Glutamatergic neuron (in vitro differentiated cells): ENCODE data around the gene PEX7. TPM values are rescaled to one million over a fixed set of nuclear protein-coding genes. Genes with fewer than 3 reads are reported as not detected.
"Not testable (repeated sequence)": the region's sequence is repeated elsewhere in the genome, so short reads cannot be mapped to it uniquely, and the experiment has no call there.

Source experiments
- DNase-seq: peaks from one replicate; pipeline ENCODE4 v3.0.0; 2022
- H3K27ac Mint-ChIP-seq: one replicate; pipeline ENCODE4 v1.8.0; 2020; ENCODE audit warnings: mild to moderate bottlenecking, mixed read lengths, inconsistent platforms; ENCODE audit not compliant: unreplicated experiment
- H3K27me3 Mint-ChIP-seq: one replicate; pipeline ENCODE4 v1.8.0; 2020; ENCODE audit warnings: mild to moderate bottlenecking, moderate library complexity, mixed read lengths, inconsistent platforms; ENCODE audit not compliant: unreplicated experiment
- H3K36me3 Mint-ChIP-seq: one replicate; pipeline ENCODE4 v1.8.0; 2020; ENCODE audit warnings: mild to moderate bottlenecking, mixed read lengths, inconsistent platforms; ENCODE audit not compliant: unreplicated experiment
- H3K4me1 Mint-ChIP-seq: one replicate; pipeline ENCODE4 v1.8.0; 2020; ENCODE audit warnings: mild to moderate bottlenecking, low read depth, mixed read lengths, inconsistent platforms; ENCODE audit not compliant: unreplicated experiment
- H3K4me3 Mint-ChIP-seq: one replicate; pipeline ENCODE4 v1.8.0; 2020; ENCODE audit warnings: mild to moderate bottlenecking, mixed read lengths, inconsistent platforms; ENCODE audit not compliant: unreplicated experiment
- H3K9me3 Mint-ChIP-seq: one replicate; pipeline ENCODE4 v1.8.0; 2020; ENCODE audit warnings: mild to moderate bottlenecking, moderate library complexity, mixed read lengths, inconsistent platforms; ENCODE audit not compliant: unreplicated experiment
- total RNA-seq: library from RNA; stranded (reverse); fragmentation: NEBNext Ultra II Directional; extraction: Animal tissue kit (Norgen Biotek cat#: 25700); gene quantifications from one replicate; pipeline ENCODE4 v1.2.1, GENCODE V29; 2021; ENCODE audit not compliant: unreplicated experiment
- TF ChIP-seq, protein P1 (sequence below): fragments of 200-600 bp; sonication (generic); IDR thresholded peaks from one replicate; pipeline ENCODE4 v1.5.0; 2021; ENCODE audit not compliant: partially characterized antibody, unreplicated experiment

Gene PEX7
- total RNA-seq, 1 donor from 2014 or later, result 4.1 TPM

DNA sequence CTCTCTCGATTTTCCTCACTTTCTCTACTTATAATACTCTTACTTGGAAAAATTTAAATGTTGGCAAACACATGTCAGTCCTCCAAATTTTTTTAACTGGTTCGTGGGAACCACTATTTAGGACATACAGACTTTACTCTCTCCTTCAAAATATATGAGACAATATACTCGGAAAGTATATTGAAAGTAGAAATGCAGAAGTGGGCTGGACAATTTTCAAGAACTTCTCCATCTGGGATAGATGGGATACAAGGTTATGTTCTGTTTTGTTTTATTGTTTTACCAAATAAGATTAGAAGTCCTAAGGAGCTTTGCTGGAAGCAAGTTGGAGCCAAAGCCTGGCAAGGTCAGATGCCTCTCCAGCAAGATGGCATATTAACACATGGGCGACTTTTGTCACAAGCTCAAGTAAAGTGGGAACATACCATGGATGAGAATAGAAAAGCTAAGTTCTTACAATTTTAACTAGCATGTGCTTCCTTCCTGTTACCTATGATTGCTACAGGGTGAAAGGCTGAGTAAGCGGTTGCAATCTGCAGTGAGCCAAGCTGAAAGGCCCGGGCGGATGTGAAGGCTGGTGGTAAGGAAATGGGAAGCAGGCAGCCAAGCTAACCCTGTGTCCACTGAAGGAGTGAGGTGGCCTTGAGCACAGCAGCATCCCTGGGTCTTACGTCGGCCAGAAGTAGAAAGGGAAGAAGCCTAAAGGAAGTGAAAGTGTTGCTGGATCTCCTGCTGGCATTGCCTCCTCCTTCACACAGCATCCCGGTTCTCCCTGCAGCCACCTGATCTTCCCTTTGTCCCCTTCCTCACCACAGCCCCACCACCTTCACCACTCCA is 37.3 kb upstream of the PEX7 start:
- H3K27ac Mint-ChIP-seq, result no peak overlapping the region
- TF ChIP-seq, protein P1, sequence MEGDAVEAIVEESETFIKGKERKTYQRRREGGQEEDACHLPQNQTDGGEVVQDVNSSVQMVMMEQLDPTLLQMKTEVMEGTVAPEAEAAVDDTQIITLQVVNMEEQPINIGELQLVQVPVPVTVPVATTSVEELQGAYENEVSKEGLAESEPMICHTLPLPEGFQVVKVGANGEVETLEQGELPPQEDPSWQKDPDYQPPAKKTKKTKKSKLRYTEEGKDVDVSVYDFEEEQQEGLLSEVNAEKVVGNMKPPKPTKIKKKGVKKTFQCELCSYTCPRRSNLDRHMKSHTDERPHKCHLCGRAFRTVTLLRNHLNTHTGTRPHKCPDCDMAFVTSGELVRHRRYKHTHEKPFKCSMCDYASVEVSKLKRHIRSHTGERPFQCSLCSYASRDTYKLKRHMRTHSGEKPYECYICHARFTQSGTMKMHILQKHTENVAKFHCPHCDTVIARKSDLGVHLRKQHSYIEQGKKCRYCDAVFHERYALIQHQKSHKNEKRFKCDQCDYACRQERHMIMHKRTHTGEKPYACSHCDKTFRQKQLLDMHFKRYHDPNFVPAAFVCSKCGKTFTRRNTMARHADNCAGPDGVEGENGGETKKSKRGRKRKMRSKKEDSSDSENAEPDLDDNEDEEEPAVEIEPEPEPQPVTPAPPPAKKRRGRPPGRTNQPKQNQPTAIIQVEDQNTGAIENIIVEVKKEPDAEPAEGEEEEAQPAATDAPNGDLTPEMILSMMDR, result no peak
- no peak for DNase-seq
- H3K27me3 Mint-ChIP-seq, result no peaks in the 10 kb centered on the region
- no peaks in the 10 kb centered on the region for H3K9me3 Mint-ChIP-seq
- H3K36me3 Mint-ChIP-seq, result no peaks in the 10 kb centered on the region
- H3K4me3 Mint-ChIP-seq, result no peak overlapping the region
- no peaks in the 10 kb centered on the region for H3K4me1 Mint-ChIP-seq

DNA sequence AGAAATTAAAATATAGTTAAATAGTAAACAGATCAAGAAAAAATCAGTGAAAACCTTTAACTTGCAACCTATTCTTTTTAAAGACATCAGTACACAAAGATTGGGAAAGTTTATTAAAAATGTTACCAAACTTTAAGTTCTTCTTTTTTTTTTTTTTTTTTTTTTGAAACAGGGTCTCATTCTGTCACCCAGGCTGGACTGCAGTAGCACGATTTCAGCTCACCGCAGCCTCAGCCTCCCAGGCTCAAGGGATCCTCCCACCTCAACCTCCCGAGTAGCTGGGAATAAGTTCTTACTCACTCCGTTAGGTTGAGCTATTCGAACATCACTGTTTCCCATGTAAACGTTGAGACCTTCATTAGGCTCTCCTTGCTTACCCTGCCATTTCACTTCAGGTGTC is 35.7 kb upstream of the PEX7 start:
- peaks cover 4% of the 10 kb centered on the region for H3K9me3 Mint-ChIP-seq

DNA sequence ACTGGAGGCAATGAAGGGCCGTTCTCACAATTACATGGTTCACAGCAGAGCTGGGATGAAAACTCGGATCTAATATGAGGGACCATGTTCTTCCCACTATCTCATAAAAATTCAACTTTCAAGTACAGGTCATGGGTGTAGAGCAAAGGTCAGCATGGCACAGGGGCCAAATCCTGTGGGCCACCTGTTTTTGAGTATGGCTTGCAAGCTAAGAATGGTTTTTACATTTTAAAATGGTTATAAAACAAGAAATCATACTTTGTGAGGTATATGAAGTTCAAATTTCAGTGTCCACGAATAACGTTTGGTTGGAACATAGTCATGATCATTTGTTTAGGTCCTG is 34.7 kb upstream of the PEX7 start:
- no peak overlapping the region for H3K4me3 Mint-ChIP-seq

More for the DNA sequence above, 35.7 kb upstream of the PEX7 start:
- Mint-ChIP-seq H3K27me3 (peaks cover 8% of the 10 kb centered on the region), H3K36me3 (no peaks in the 10 kb centered on the region), H3K4me1 (peaks cover 3% of the 10 kb centered on the region), H3K27ac (no peak overlapping the region), H3K4me3 (no peak overlapping the region)
- no peak for DNase-seq
- TF ChIP-seq, protein P1, result no peak

DNA sequence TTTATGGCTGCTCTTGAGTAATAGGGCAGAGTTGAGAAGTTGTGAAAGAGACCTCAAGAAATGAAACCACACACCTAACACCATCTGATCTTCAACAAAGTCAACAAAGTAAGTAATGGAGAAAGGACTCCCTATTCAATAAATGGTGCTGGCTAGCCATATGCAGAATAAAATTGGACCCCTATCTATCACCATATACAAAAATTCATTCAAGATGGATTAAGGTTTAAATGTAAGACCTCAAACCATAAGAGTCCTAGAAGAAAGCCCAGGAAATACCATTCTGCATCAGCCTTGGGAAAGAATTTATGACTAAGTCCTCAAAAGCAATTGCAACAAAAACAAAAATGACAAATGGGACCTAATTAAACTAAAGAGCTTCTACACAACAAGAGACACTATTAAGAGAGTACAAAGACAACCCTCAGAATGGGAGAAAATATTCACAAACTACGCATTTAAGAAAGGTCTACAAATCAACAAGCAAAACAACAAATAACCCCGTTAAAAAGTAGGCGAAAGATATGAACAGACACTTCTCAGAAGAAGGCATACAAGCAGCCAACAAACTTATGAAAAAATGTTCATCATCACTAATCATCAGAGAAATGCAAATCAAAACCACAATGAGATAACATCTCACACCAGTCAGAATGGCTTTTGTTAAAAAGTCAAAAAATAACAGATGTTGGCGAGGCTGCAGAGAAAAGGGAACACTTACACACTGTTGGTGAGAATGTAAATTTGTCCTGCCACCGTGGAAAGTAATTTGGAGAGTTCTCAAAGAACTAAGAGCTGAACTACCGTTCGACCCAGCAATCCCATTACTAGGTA is 34.1 kb upstream of the PEX7 start:
- Mint-ChIP-seq H3K4me3 (no peak overlapping the region), H3K36me3 (no peaks in the 10 kb centered on the region), H3K27me3 (peaks cover 10% of the 10 kb centered on the region), H3K9me3 (peaks cover 4% of the 10 kb centered on the region), H3K27ac (no peak overlapping the region), H3K4me1 (peaks cover 3% of the 10 kb centered on the region)
- DNase-seq, result no peak
- TF ChIP-seq, protein P1, result no peak

More for the DNA sequence above, 34.7 kb upstream of the PEX7 start:
- Mint-ChIP-seq H3K36me3 (no peaks in the 10 kb centered on the region), H3K27me3 (peaks cover 9% of the 10 kb centered on the region), H3K27ac (no peak overlapping the region), H3K4me1 (peaks cover 3% of the 10 kb centered on the region), H3K9me3 (peaks cover 4% of the 10 kb centered on the region)
- TF ChIP-seq, protein P1, result no peak
- no peak for DNase-seq

DNA sequence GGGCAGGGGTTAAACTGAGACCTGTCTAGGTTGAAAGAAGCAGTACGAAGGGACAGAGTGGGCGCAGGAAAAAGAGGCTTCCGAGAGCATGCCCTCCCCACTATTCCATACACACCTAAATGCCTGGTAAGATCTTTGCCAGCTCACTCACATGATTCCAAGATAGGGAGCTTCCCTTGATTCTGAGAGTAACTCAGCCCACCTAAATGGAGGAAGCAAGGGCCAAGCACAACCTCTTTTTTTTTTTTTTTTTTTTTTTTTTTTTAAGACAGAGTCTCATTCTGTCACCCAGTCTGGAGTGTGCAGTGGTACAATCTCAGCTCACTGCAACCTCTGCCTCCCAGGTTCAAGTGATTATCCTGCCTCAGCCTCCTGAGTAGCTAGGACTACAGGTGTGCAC is 33.0 kb upstream of the PEX7 start:
- not testable (repeated sequence) for DNase-seq, H3K36me3 Mint-ChIP-seq, H3K4me1 Mint-ChIP-seq, H3K4me3 Mint-ChIP-seq, H3K27ac Mint-ChIP-seq, H3K9me3 Mint-ChIP-seq
- peaks cover 10% of the 10 kb centered on the region for H3K27me3 Mint-ChIP-seq
